ENCODE measurements around the gene TMEM163. TPM values are rescaled to one million over a fixed set of nuclear protein-coding genes. Genes with fewer than 3 reads are reported as not detected.
"Not testable (repeated sequence)": the region's sequence is repeated elsewhere in the genome, so short reads cannot be mapped to it uniquely, and the experiment has no call there.

Gene TMEM163
- total RNA-seq, 1 donor from 2014 or later, result 31.9 TPM

GRCh38 chr2:134572314-134573084, 146.3 kb downstream of the TMEM163 start:
- Histone ChIP-seq H3K27ac (no peak overlapping the region), H3K27me3 (ENCODE audit: low read depth) (no peaks in the 10 kb centered on the region), H3K4me1 (no peaks in the 10 kb centered on the region), H3K36me3 (no peaks in the 10 kb centered on the region), H3K9me3 (no peaks in the 10 kb centered on the region), H3K4me3 (no peak overlapping the region)
- no peak for ATAC-seq
- no peak for DNase-seq
- intact Hi-C loops (cut with DNase I), result no loop called here
- TF ChIP-seq CTCF (IDR thresholded peaks at IDR 0.05), result no peak

GRCh38 chr2:134570676-134571075, 148.1 kb downstream of the TMEM163 start:
- intact Hi-C loops (cut with DNase I), result no loop called here
- DNase-seq (no peak), ATAC-seq (no peak)
- Histone ChIP-seq H3K9me3 (no peaks in the 10 kb centered on the region), H3K4me1 (no peaks in the 10 kb centered on the region), H3K36me3 (no peaks in the 10 kb centered on the region), H3K27ac (no peak overlapping the region), H3K27me3 (ENCODE audit: low read depth) (no peaks in the 10 kb centered on the region), H3K4me3 (no peak overlapping the region)
- TF ChIP-seq CTCF (IDR thresholded peaks at IDR 0.05), result no peak

- H3K36me3 ChIP-seq, result no peaks in the 10 kb centered on the region
- no peak overlapping the region for H3K4me3 ChIP-seq
- no peaks in the 10 kb centered on the region for H3K9me3 ChIP-seq
- ATAC-seq, result no peak
- no peaks in the 10 kb centered on the region for H3K4me1 ChIP-seq
- TF ChIP-seq CTCF (IDR thresholded peaks at IDR 0.05), result no peak
- H3K27me3 ChIP-seq (ENCODE audit: low read depth), result no peaks in the 10 kb centered on the region
- intact Hi-C loops (cut with DNase I), result no loop called here
- H3K27ac ChIP-seq, result no peak overlapping the region
- DNase-seq, result no peak
Measured at GRCh38 chr2:134568413-134568812, 150.4 kb downstream of the TMEM163 start.

- intact Hi-C loops (cut with DNase I), result no loop called here
Measured at GRCh38 chr2:134567666-134568065, 151.1 kb downstream of the TMEM163 start.

GRCh38 chr2:134564955-134565354, 153.8 kb downstream of the TMEM163 start:
- H3K36me3 ChIP-seq; H3K4me1 ChIP-seq; H3K4me3 ChIP-seq; H3K27ac ChIP-seq; DNase-seq; intact Hi-C loops (cut with DNase I); ATAC-seq; H3K9me3 ChIP-seq; H3K27me3 ChIP-seq (ENCODE audit: low read depth): not testable (repeated sequence)

More at GRCh38 chr2:134567666-134568065, 151.1 kb downstream of the TMEM163 start:
- no peaks in the 10 kb centered on the region for H3K9me3 ChIP-seq
- no peak overlapping the region for H3K27ac ChIP-seq
- H3K36me3 ChIP-seq, result no peaks in the 10 kb centered on the region
- TF ChIP-seq CTCF (IDR thresholded peaks at IDR 0.05), result no peak
- H3K4me3 ChIP-seq, result no peak overlapping the region
- H3K4me1 ChIP-seq, result no peaks in the 10 kb centered on the region
- ATAC-seq, result no peak
- H3K27me3 ChIP-seq (ENCODE audit: low read depth), result no peaks in the 10 kb centered on the region
- DNase-seq, result no peak

GRCh38 chr2:134564549-134564948, 154.3 kb downstream of the TMEM163 start:
- no peaks in the 10 kb centered on the region for H3K36me3 ChIP-seq
- no peaks in the 10 kb centered on the region for H3K4me1 ChIP-seq
- H3K27me3 ChIP-seq (ENCODE audit: low read depth), result no peaks in the 10 kb centered on the region
- no peak for ATAC-seq
- intact Hi-C loops (cut with DNase I), result no loop called here
- H3K9me3 ChIP-seq, result no peaks in the 10 kb centered on the region
- H3K27ac ChIP-seq, result no peak overlapping the region
- TF ChIP-seq CTCF (IDR thresholded peaks at IDR 0.05), result no peak
- H3K4me3 ChIP-seq, result no peak overlapping the region
- no peak for DNase-seq
